Trophoblast cell (in vitro differentiated cells and primary cell): Measurements from ENCODE around the gene FRAS1.
"Not testable (repeated sequence)": the region's sequence is repeated elsewhere in the genome, so short reads cannot be mapped to it uniquely, and the experiment has no call there.

ENCODE experiments used
- DNase-seq, 2 donors: peaks; one replicate each; pipeline ENCODE4 v3.0.0-alpha.2; 2016
- H2AFZ ChIP-seq: 2 replicates; pipeline ENCODE4 v1.6.1; 2013; ENCODE audit warnings: low read length, moderate library complexity, mild to moderate bottlenecking; ENCODE audit not compliant: insufficient read depth, poor library complexity
- H2AK5ac ChIP-seq: 2 replicates; pipeline ENCODE4 v1.6.1; 2013; ENCODE audit warnings: mild to moderate bottlenecking, low read length
- H2BK120ac ChIP-seq: 2 replicates; pipeline ENCODE4 v1.6.1; 2013; ENCODE audit warnings: low read length, mild to moderate bottlenecking, moderate library complexity; ENCODE audit not compliant: insufficient read depth, poor library complexity
- H2BK12ac ChIP-seq: 2 replicates; pipeline ENCODE4 v1.6.1; 2013; ENCODE audit warnings: mild to moderate bottlenecking, low read length, moderate library complexity
- H2BK5ac ChIP-seq: 2 replicates; pipeline ENCODE4 v1.6.1; 2013; ENCODE audit warnings: low read length, low read depth, moderate library complexity, mild to moderate bottlenecking; ENCODE audit not compliant: poor library complexity
- H3K14ac ChIP-seq: 2 replicates; pipeline ENCODE4 v1.6.1; 2013; ENCODE audit warnings: mild to moderate bottlenecking, low read length
- H3K18ac ChIP-seq: 2 replicates; pipeline ENCODE4 v1.6.1; 2013; ENCODE audit warnings: mild to moderate bottlenecking, low read length
- H3K23ac ChIP-seq: 2 replicates; pipeline ENCODE4 v1.6.1; 2013; ENCODE audit warnings: low read length
- H3K27ac ChIP-seq: 2 replicates; pipeline ENCODE4 v1.5.1; 2013; ENCODE audit warnings: low read depth, mild to moderate bottlenecking, inconsistent platforms, low read length, moderate library complexity
- H3K27me3 ChIP-seq: 2 replicates; pipeline ENCODE4 v1.6.1; 2013; ENCODE audit warnings: inconsistent platforms, mild to moderate bottlenecking, low read length, moderate library complexity; ENCODE audit not compliant: insufficient read depth
- H3K36me3 ChIP-seq, 2 experiments: 1 replicate in 1 of 2; 2 replicates in 1 of 2; pipeline ENCODE4 v1.6.1; 2013; ENCODE audit warnings: low read length in 2 of 2, mild to moderate bottlenecking in 2 of 2, moderate library complexity in 1 of 2; ENCODE audit not compliant: insufficient read depth in 2 of 2, control insufficient read depth in 1 of 2
- H3K4ac ChIP-seq: 2 replicates; pipeline ENCODE4 v1.6.1; 2013; ENCODE audit warnings: low read depth, mild to moderate bottlenecking, low read length, moderate library complexity
- H3K4me1 ChIP-seq, 2 experiments: 1 replicate in 1 of 2; 2 replicates in 1 of 2; pipeline ENCODE4 v1.6.1; 2013; ENCODE audit warnings: low read length in 2 of 2, mild to moderate bottlenecking in 2 of 2, moderate library complexity in 1 of 2; ENCODE audit not compliant: insufficient read depth in 2 of 2, control insufficient read depth in 1 of 2
- H3K4me2 ChIP-seq: 2 replicates; pipeline ENCODE4 v1.6.1; 2013; ENCODE audit warnings: inconsistent platforms, mild to moderate bottlenecking, low read length, moderate library complexity
- H3K4me3 ChIP-seq: 2 replicates; pipeline ENCODE4 v1.5.1; 2013; ENCODE audit warnings: mild to moderate bottlenecking, low read depth, low read length, inconsistent platforms
- H3K79me1 ChIP-seq: one replicate; pipeline ENCODE4 v1.6.1; 2013; ENCODE audit warnings: low read length
- H3K79me2 ChIP-seq: 2 replicates; pipeline ENCODE4 v1.6.1; 2013; ENCODE audit warnings: low read length, mild to moderate bottlenecking; ENCODE audit not compliant: control insufficient read depth, insufficient read depth, poor library complexity
- H3K9ac ChIP-seq: 2 replicates; pipeline ENCODE4 v1.6.1; 2013; ENCODE audit warnings: mild to moderate bottlenecking, low read length
- H3K9me3 ChIP-seq: 2 replicates; pipeline ENCODE4 v1.6.1; 2013; ENCODE audit warnings: low read depth, mild to moderate bottlenecking, control low read depth, inconsistent platforms, low read length; ENCODE audit not compliant: insufficient read depth
- H4K12ac ChIP-seq: 2 replicates; pipeline ENCODE4 v1.6.1; 2013; ENCODE audit warnings: low read depth, mild to moderate bottlenecking, low read length, moderate library complexity
- H4K8ac ChIP-seq: 2 replicates; pipeline ENCODE4 v1.6.1; 2013; ENCODE audit warnings: low read depth, mild to moderate bottlenecking, low read length, moderate library complexity
- H4K91ac ChIP-seq: one replicate; pipeline ENCODE4 v1.6.1; 2013; ENCODE audit warnings: low read depth, mild to moderate bottlenecking, low read length, moderate library complexity
- WGBS: extraction: QIAGEN DNeasy Blood & Tissue Kit; methylation state at CpG from one replicate; pipeline ENCODE4 v1.1.7; 2013; ENCODE audit warnings: missing lambda C conversion rate; ENCODE audit not compliant: insufficient read length, insufficient coverage; ENCODE audit errors: extremely low coverage; 5-methylcytosine and 5-hydroxymethylcytosine counted together

The FRAS1 gene

DNA sequence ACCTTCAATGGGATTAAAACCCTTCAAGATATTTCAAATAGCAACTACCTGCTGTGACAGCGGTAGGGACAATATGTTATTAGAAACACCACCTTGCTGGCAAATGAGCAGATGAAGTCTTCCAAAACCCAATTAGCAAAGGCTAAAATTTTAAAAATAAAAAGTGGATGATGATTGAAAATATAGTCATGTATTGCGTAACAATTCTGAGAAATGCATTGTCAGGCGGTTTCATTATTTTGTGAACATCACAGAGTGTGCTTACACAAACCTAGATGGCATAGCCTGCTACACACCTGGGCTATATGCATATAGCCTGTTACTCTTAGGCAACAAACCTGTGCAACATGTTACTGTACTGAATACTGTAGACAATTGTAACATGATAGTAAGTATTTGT, 403.2 kb downstream of the FRAS1 start:
- H2BK120ac ChIP-seq: no peak overlapping the region
- H3K79me2 ChIP-seq: no peaks in the 10 kb centered on the region

GRCh38 chr4:78464265-78464664, 407.1 kb downstream of the FRAS1 start:
- H3K79me1 ChIP-seq: no peaks in the 10 kb centered on the region
- no peak overlapping the region for H2AK5ac ChIP-seq
- no peak for DNase-seq
- H3K23ac ChIP-seq: no peak overlapping the region
- H3K4me3 ChIP-seq: no peak overlapping the region
- H2AFZ ChIP-seq: no peak overlapping the region
- H4K91ac ChIP-seq: no peak overlapping the region
- H3K4me1 ChIP-seq: no peaks in the 10 kb centered on the region
- H2BK120ac ChIP-seq: no peak overlapping the region
- H3K79me2 ChIP-seq: no peaks in the 10 kb centered on the region
- H3K9ac ChIP-seq: no peak overlapping the region
- no peak overlapping the region for H4K12ac ChIP-seq
- H2BK5ac ChIP-seq: no peak overlapping the region
- H3K27me3 ChIP-seq: no peaks in the 10 kb centered on the region
- peaks cover 1% of the 10 kb centered on the region for H3K9me3 ChIP-seq
- no peak overlapping the region for H3K18ac ChIP-seq
- no peak overlapping the region for H3K14ac ChIP-seq
- H3K36me3 ChIP-seq: peaks cover 14 to 29% of the 10 kb centered on the region in 2 experiments
- no peak overlapping the region for H3K4ac ChIP-seq
- no peak overlapping the region for H4K8ac ChIP-seq
- WGBS: no CpG with 5 or more reads among the region's 7 CpGs
- no peak overlapping the region for H3K4me2 ChIP-seq
- H2BK12ac ChIP-seq: no peak overlapping the region
- no peak overlapping the region for H3K27ac ChIP-seq

More for the DNA sequence above, 403.2 kb downstream of the FRAS1 start:
- H3K27me3 ChIP-seq: no peaks in the 10 kb centered on the region
- no peak overlapping the region for H3K9ac ChIP-seq
- H2BK12ac ChIP-seq: no peak overlapping the region
- no peak for DNase-seq
- H3K9me3 ChIP-seq: no peaks in the 10 kb centered on the region
- H2BK5ac ChIP-seq: no peak overlapping the region
- no peak overlapping the region for H3K27ac ChIP-seq
- H2AFZ ChIP-seq: no peak overlapping the region
- no peak overlapping the region for H3K4me2 ChIP-seq
- H3K36me3 ChIP-seq: peaks cover 11 to 33% of the 10 kb centered on the region in 2 experiments
- H3K4me3 ChIP-seq: no peak overlapping the region
- H3K14ac ChIP-seq: no peak overlapping the region
- H4K8ac ChIP-seq: no peak overlapping the region
- H3K23ac ChIP-seq: no peak overlapping the region
- H3K79me1 ChIP-seq: no peaks in the 10 kb centered on the region
- H3K4me1 ChIP-seq: no peaks in the 10 kb centered on the region
- H3K4ac ChIP-seq: no peak overlapping the region
- H4K91ac ChIP-seq: no peak overlapping the region
- H2AK5ac ChIP-seq: no peak overlapping the region
- WGBS: no CpG with 5 or more reads among the region's 3 CpGs
- H3K18ac ChIP-seq: no peak overlapping the region
- H4K12ac ChIP-seq: no peak overlapping the region

GRCh38 chr4:78467223-78467622, 410.1 kb downstream of the FRAS1 start:
- WGBS: no CpG with 5 or more reads among the region's 1 CpG

DNA sequence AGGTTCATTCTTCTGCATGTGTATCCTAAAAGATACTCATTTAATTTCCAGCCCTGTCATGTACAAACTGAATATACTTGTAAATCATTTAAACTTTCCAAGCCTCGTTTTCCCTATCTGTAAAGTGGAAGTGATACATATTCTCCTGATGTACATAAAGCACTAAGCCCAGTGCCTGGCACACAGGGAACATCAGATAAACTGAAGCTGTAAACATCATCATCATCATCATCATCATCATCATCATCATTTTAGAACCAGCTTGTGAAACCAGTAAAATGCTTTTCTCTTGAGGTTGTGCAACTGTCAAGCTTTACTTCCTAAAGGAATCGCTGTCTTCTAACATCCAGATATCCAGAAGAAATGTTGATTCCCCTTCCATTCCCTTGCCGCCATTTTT, 411.1 kb downstream of the FRAS1 start:
- H3K9ac ChIP-seq: no peak overlapping the region
- WGBS: no CpG with 5 or more reads among the region's 3 CpGs
- no peak overlapping the region for H2BK5ac ChIP-seq
- H3K27ac ChIP-seq: no peak overlapping the region
- DNase-seq: no peak
- H4K12ac ChIP-seq: no peak overlapping the region
- peaks cover 1% of the 10 kb centered on the region for H3K9me3 ChIP-seq
- no peak overlapping the region for H2AK5ac ChIP-seq
- no peak overlapping the region for H2AFZ ChIP-seq
- H3K4me2 ChIP-seq: no peak overlapping the region
- no peaks in the 10 kb centered on the region for H3K27me3 ChIP-seq
- peaks cover 19 to 38% of the 10 kb centered on the region in 2 experiments for H3K36me3 ChIP-seq
- no peak overlapping the region for H4K8ac ChIP-seq
- no peaks in the 10 kb centered on the region for H3K79me1 ChIP-seq
- no peaks in the 10 kb centered on the region for H3K4me1 ChIP-seq
- H3K4me3 ChIP-seq: no peak overlapping the region
- H3K18ac ChIP-seq: no peak overlapping the region
- no peak overlapping the region for H3K4ac ChIP-seq
- H2BK12ac ChIP-seq: no peak overlapping the region
- no peak overlapping the region for H4K91ac ChIP-seq
- H3K14ac ChIP-seq: no peak overlapping the region
- no peak overlapping the region for H2BK120ac ChIP-seq
- H3K79me2 ChIP-seq: no peaks in the 10 kb centered on the region
- H3K23ac ChIP-seq: no peak overlapping the region

More at GRCh38 chr4:78467223-78467622, 410.1 kb downstream of the FRAS1 start:
- not testable (repeated sequence) for H3K4ac ChIP-seq, H3K4me2 ChIP-seq, H3K23ac ChIP-seq, H3K9ac ChIP-seq, H3K9me3 ChIP-seq, H2BK120ac ChIP-seq, H3K4me1 ChIP-seq, DNase-seq, H3K14ac ChIP-seq, H4K8ac ChIP-seq, H3K79me2 ChIP-seq, H2BK12ac ChIP-seq, H2BK5ac ChIP-seq, H3K27me3 ChIP-seq, H2AK5ac ChIP-seq, H3K18ac ChIP-seq, H2AFZ ChIP-seq, H4K91ac ChIP-seq, H4K12ac ChIP-seq, H3K27ac ChIP-seq, H3K4me3 ChIP-seq, H3K79me1 ChIP-seq
- peaks cover 19 to 37% of the 10 kb centered on the region in 2 experiments for H3K36me3 ChIP-seq
